Measurements from ENCODE around the gene HAUS7. TPM values are rescaled to one million over a fixed set of nuclear protein-coding genes. Genes with fewer than 3 reads are reported as not detected.

Gene HAUS7
- polyA plus RNA-seq, 2 of the 4 experiments (the other 2 are of a cell fraction), result 39.1 to 53.6 TPM

- Histone ChIP-seq H3K4me2 (no peak overlapping the region), H3K9me3 (no peaks in the 10 kb centered on the region), H3K4me3 (no peak overlapping the region), H3K4me1 (no peaks in the 10 kb centered on the region), H3K27ac (no peak overlapping the region)
- ATAC-seq (no peak), FAIRE-seq (no peak), DNase-seq (ENCODE audit: low read depth in 1 of 2, low spot score in 1 of 2) (no peak)
- POLR2A ChIA-PET, result no interaction called here
- TF ChIP-seq RARB (CRISPR knock-in tag; IDR thresholded peaks at IDR 0.05), result no peak
- TF ChIP-seq REST (IDR thresholded peaks at IDR 0.05), result no peak
- TF ChIP-seq HOXB13 (CRISPR knock-in tag; IDR thresholded peaks at IDR 0.05; ENCODE audit: low read depth), result no peak
- 76% methylated on average over 7 of the region's 17 CpGs for WGBS (ENCODE audit: missing lambda C conversion rate)
- CTCF ChIA-PET, result interaction anchor here (1.2 to 1.3 kb wide), 2 partner anchors 29 to 39 kb away, joined by 5 read pairs; partner anchors contain the start of gene HAUS7
These were observed 29.5 kb upstream of the HAUS7 start for GRCh38 chrX:153499876-153500275.

GRCh38 chrX:153499341-153499740 lies 29.0 kb upstream of the HAUS7 start:
- DNase-seq (ENCODE audit: low read depth in 1 of 2, low spot score in 1 of 2) (no peak), ATAC-seq (no peak), FAIRE-seq (no peak)
- Histone ChIP-seq H3K4me1 (no peaks in the 10 kb centered on the region), H3K4me3 (no peak overlapping the region), H3K9me3 (no peaks in the 10 kb centered on the region), H3K27ac (no peak overlapping the region), H3K4me2 (no peak overlapping the region)
- ChIA-PET CTCF (interaction anchor here (0.6 to 1.3 kb wide), 3 partner anchors 28 to 1376 kb away, joined by 3 to 5 read pairs (median 5); partner anchors contain the start of gene HAUS7), POLR2A (no interaction called here)
- WGBS (ENCODE audit: missing lambda C conversion rate), result 68% methylated on average over 3 of the region's 15 CpGs
- no peak for TF ChIP-seq HOXA7 (CRISPR knock-in tag; IDR thresholded peaks at IDR 0.05)
- no peak for TF ChIP-seq USF2 (IDR thresholded peaks at IDR 0.05)
- TF ChIP-seq KDM1A (IDR thresholded peaks at IDR 0.05; ENCODE audit: low read depth), result no peak
- no peak for TF ChIP-seq JUNB (IDR thresholded peaks at IDR 0.05)
- TF ChIP-seq PBX3 (IDR thresholded peaks at IDR 0.05), result no peak
- TF ChIP-seq NR3C1 (IDR thresholded peaks at IDR 0.05), result no peak

- ChIA-PET CTCF (interaction anchor here (0.6 to 1.5 kb wide), 3 partner anchors 9 to 1375 kb away, joined by 3 to 10 read pairs (median 3); partner anchors contain the start of gene HAUS7), POLR2A (no interaction called here)
- Histone ChIP-seq H3K27ac (no peak overlapping the region), H3K4me1 (no peaks in the 10 kb centered on the region), H3K9me3 (no peaks in the 10 kb centered on the region), H3K4me3 (no peak overlapping the region), H3K4me2 (no peak overlapping the region)
- WGBS (ENCODE audit: missing lambda C conversion rate), result no CpG with 5 or more reads among the region's 7 CpGs
- no peak for DNase-seq (ENCODE audit: low read depth in 1 of 2, low spot score in 1 of 2)
- FAIRE-seq, result no peak
- no peak for TF ChIP-seq HOXA7 (CRISPR knock-in tag; IDR thresholded peaks at IDR 0.05)
- no peak for TF ChIP-seq POLR2A (IDR thresholded peaks at IDR 0.05; ENCODE audit: low read length)
- no peak for TF ChIP-seq ELK1 (IDR thresholded peaks at IDR 0.05; ENCODE audit: low read depth, low read length)
- TF ChIP-seq ZFP36 (IDR thresholded peaks at IDR 0.05; ENCODE audit: borderline replicate concordance, partially characterized antibody), result no peak
- no peak for TF ChIP-seq CHD2 (IDR thresholded peaks at IDR 0.05; ENCODE audit: low read length, partially characterized antibody)
- TF ChIP-seq KDM1A (IDR thresholded peaks at IDR 0.05; ENCODE audit: low read depth), result no peak
- no peak for TF ChIP-seq MAFK (IDR thresholded peaks at IDR 0.05; ENCODE audit: partially characterized antibody)
- TF ChIP-seq JUNB (IDR thresholded peaks at IDR 0.05), result no peak
- no peak for TF ChIP-seq HOXB5 (CRISPR knock-in tag; IDR thresholded peaks at IDR 0.05)
- TF ChIP-seq KDM5A (IDR thresholded peaks at IDR 0.05), result no peak
- ATAC-seq, result no peak
These were observed 28.1 kb upstream of the HAUS7 start for GRCh38 chrX:153498453-153498852.

Measured in A549 (cell line).